HG02840 (cell line): ENCODE data around the gene NHERF1.

ENCODE experiments used
- ATAC-seq: cut with Tn5 transposase; IDR thresholded peaks from one replicate; pipeline ENCODE4 v1.9.1; 2021; ENCODE audit warnings: mild to moderate bottlenecking, moderate library complexity, moderate number of reproducible peaks; ENCODE audit not compliant: unreplicated experiment, low FRiP score

Gene NHERF1

DNA sequence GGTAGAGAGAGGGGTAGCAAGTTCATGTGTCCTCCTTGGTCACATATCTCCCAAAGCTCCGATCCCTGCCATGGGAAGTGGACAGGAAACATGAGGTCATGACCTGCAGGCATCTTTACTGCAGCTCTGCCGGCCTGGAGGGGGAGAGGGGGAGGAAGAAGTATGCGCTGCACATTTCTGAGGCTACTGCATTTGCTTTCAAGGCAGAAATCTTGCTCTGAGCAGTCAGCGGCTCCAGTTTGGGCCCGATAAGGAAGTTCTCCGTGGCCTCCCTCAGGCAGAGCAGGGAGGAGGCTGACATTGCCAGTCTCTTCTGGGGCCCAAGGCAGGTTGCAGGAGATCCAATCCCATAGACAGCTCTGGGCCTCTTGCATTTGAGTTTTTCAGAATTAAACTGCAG lies 1.5 kb upstream of the NHERF1 start:
- no peak for ATAC-seq

DNA sequence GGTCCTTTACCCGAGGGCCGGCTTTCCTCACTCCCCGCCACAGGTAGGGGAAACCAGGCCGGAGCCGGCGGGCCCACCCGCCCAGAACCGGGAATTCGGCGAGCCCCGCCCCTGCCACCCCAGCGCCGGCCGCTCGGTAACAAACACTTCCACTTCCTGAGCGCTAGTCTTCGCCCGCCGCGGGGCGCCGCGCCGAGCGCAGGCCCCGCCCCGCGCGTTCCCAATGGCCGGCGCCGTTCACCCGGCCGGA lies 224 bp upstream of the NHERF1 start:
- ATAC-seq = no peak

DNA sequence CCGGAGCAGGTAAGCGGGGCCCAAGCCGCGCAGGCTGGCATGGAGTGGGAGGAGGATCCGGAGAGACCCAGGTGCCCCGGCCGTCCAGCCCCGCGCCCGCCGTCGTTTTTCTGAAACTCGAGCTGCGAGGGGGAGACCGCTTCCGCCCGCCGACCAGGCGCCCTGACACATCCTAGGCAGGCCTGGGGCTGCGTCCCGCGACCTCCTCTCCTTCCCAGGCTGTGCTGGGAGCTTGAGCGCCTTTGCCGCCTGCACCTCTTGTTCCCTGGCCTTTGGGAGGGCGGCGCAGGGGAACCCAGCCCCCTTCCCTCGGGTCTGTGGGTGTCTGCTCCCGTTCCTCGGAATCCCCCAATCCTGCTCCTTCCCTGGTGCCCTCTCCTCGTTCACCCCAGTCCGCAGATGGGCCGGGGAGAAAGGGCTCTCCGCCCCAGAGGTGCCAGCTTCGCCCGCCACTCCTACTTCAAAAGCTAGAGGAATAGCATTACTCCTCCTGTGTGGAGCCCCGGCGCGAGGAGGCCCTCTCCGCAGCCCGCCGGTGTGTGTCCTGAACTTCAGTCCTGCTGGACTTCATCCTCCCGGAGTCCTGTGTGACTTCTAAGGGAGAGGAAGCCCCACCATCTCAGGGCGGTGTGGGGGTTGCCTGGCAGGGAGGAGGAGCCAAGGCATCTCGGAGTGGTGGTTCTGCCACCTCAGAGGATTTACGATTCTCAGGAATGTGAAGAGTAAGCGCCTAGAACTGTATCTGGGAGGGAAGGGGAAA lies 1.0 kb downstream of the NHERF1 start:
- peak; percentile 13 for ATAC-seq

DNA sequence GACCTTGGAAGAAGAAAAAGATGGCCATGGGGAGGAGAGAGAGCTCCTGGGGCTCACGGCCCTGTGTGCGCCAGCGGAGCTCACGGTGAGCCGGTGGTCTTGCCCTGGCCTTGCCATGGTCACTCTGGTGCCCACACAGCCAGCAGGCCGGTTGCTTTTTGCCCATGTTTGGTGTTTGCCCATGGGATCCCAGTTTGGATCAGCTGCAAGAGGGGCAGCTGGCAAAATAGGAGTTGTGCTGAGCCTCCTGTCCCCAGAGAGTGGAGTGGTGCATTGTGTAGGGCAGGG lies 1.6 kb downstream of the NHERF1 start:
- no peak for ATAC-seq

DNA sequence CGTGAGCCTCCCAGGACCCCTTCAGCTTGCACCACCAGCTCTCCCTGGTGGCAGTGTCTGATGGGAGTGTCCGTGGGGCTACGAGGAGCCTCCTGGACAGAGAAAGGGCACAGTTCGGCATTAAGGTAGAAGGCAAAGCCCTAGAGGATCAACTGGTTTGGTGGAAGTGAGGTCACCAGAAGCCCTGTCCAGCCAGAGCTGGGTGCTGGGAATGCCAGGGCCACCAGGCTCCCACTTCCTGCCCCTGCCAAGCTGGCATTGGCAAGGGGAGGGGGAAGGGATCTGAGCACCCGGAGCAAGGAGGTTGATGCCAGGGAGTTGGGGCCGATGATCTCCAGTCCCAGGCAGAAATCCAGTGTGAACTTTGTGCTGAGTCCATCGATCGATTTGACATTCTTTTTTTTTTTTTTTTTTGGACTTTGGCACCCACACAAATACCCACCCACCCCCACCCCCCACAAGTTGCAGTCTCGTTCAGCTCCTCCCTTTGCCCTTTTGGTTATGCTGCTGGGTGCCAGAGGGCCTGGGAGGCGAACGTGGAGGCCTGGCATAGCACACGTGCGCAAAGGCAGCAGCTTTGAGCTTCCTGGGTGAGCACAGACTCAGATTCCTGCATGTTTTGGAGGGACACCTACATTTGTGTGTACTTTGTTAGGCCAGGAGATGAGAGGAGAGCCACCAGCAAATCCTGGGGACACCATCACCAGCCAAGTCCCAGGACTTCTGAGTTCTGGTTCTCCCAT lies 2.1 kb downstream of the NHERF1 start:
- ATAC-seq = no peak

DNA sequence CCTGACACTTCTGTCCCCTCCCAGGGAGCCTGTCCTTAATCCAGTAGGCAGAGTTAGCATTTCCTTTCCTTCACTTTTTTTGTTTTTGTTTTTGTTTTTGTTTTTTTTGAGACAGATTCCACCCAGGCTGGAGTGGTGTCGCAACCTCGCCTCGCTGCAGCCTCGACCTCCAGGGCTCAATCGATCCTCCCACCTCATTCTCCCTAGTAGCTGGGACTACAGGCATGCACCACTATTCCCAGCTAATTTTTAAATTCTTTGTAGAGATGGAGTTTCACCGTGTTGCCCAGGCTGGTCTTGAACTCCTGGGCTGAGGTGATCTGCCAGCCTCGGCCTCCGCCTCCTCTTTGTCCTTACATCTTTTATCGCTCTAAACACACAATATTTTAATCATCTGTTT lies 4.0 kb downstream of the NHERF1 start:
- ATAC-seq = no peak

DNA sequence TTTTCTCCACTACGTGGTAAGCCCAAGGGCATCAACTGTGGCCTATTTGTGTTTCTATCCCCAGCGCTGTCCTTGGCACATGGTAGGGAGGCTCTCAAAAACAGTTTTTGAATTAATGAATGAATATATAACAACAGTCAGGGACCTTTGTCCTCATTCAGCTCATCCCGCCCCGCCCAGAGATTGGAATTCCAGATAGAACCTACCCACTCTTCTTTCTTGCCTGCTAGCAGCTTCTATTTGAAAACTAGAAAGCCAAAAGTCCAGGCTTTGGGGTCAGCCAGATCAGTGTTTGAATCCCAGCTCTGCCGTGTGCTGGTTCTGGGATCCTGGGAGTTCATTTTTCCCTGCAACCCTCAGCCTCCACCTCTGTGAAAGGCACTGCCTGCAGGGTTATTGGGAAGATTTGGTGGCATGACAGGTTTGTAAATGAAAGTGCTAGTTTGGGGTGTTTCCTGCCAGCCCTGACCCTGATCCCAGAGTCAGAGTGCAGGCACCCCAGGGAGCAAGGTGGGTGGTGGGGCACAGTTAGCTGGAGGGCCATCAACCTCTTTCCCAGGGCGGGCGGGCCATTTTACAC lies 4.5 kb downstream of the NHERF1 start:
- ATAC-seq = no peak

DNA sequence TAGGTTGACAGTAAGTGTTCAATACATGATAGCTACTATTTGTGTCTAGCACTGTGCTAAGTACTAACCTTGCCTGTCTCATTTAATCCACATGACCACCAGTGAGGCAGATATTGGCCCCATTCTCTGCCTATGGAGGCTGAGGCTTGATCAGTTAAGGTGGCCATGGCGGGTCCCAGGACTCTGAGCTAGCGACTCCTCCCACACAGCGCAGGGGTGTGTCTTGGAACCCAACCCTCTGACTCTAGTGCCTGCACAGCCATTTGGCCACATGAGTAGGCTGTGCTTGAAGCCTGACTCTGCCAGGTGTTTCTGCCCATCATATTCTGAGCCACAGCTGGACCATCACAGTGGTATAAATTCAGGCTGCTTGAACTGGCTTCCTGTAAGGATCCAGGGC lies 6.4 kb downstream of the NHERF1 start:
- ATAC-seq = no peak

DNA sequence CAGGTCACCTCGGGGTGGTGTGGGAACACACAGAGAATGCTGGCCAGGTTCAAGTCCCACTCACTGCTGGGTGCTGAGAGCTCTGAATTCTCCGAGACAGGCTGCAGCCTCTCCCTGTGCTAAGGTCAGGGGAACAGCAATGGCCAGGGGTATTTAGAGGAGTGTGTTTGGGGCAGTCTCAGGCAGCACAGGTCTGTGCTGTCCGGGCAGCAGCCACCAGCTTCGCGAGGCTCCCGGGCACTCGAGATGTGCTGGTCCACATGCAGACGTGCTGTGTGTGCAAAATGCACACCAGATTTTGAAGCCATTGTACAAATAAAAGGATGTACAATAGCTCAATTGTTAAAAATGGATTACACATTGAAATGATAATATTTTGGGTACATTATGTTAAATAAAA lies 7.1 kb downstream of the NHERF1 start:
- ATAC-seq = no peak

DNA sequence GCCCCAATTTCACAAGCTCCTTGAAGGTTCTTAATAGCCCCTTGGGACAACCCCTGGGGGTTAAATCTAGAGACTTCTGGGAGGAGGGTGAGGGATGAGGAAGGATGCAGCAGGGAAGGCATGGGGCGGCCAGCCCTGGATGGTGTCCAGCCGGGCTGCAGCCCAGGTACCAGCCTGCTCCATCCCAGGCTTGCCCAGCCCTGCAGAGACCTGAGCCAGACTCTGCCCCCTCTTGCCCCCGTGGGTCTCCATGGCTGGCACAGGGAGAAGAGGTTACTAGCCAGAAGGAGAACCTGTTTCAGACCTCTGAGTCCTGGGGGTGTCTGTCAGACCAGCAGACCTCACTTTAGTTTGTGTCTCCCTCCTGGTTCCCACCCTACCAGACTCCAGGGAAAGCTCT lies 8.5 kb downstream of the NHERF1 start:
- ATAC-seq = no peak

DNA sequence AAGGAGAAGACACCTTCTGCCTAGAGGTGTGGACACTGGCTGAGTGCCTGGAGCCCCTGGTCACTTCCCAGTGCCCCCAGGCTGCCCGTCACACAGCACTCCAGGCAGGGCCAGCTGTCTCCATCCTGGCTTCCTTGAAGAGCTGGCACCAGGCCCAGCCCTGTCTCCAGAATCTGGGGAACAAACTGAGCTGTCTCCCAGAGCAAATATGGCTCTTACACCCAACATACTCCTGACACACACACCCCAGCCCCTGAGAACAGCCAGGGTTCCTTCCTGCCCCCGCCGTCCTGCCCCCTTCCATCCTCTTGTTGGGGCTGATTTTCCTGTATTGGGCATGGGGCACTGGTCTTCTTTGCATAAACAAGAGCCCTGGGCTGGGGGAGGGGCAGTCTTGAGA lies 9.1 kb downstream of the NHERF1 start:
- no peak for ATAC-seq

DNA sequence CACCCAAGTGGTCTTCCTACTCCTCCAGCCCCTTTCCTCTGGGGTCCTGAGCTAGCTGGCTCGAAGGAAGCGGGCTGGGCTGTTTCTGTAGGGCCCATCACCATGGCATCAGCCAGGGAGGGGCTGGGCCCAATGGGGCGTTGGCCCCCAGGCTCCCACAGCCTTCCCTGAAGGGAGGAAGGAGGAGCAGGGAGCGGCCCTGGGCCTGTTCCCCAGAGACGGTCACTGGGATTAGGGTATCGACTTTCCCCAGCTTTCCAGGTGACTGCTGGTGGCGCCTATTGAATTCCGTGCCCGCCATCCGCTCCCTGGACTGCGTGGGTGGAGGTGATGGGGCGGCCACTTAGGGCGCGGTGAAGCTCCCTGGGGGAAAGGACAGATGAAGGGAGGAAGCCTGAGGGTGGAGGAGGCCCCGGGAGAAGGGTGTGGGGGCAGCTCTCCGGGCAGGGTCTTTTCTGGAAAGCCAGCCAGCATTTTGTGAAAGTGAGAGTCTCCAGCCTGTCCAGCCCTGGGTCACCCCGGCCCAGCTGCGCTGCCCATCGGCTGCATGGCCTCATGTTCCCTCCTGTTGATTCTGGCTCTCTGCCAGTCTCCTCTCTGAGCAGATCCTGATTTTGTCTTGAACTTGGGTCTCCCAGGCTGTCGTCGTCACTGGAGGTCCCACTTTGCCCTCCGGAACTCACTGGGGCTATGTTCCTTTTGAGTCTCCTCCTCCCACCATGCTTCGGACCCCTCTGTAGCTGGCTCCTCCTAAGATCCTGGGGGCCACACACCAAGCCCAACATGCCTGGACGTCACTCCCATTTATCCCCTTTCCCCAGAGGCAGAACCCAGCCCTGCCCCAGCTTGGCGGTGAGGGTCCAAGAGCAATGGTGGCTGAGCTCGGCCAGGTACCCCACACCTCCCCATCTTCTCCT lies 9.8 kb downstream of the NHERF1 start:
- no peak for ATAC-seq

DNA sequence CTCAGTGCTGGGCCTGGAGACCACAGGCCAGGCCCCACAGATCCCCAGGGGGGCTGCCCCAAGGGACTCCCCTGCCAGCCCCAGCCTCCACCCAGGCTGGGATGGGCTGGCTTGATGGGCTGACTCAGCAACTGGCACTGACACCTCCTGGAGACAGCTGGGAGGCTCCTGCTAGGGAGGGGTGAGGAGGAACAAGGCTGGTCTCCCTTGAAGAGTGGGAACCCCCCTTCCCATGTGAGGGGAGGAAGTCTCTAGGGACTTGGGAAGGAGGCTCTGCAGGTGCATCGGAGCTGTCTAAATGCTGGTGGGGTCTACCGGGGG lies 10.4 kb downstream of the NHERF1 start:
- ATAC-seq = no peak

DNA sequence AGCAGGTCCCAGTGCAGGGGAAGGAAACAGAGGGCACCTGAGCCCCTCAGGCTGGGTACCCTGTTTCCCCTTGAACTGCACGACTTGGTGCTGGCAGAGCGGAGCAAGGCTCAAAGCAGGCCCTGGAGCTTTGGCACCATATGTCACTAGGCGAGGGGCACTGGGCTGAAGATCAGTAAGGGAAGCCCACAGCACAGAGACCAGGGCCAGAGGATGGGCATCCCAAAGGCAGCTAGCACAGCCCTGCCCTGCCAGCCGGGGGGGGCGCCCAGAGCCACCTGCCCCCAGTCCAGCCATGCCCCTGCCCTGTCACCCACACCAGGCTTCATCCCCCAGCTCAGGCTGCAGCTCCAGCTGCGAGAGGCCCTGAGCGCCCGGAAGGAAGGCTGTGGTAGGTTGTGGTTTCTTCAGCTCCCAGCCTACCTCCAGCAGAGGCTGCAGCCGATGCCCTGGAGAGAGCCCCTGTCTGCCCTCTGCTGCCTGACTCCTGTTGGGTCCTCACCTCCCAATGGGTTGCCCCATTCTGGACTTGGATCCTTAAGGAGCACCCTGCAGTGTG lies 10.9 kb downstream of the NHERF1 start:
- no peak for ATAC-seq

DNA sequence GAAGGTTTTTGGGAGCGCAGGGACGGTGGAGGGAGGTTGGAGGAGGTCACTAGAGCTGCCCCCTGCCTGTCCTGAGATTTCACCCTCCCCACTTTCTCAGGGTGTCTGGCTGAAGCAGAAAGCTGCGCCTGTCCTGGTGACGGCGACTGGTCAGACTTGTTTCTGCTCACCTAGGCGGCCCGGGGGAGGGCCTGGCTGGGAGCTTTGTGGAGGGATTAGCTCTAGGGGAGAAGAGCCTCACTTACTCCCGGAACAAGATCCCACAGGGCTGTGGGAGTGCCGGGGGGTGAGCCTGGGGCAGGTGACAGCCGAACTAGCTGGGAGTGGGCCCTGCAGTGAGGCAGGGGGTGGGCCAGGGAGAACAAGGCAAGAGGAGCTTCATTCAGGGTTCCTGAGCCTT lies 11.5 kb downstream of the NHERF1 start:
- no peak for ATAC-seq

DNA sequence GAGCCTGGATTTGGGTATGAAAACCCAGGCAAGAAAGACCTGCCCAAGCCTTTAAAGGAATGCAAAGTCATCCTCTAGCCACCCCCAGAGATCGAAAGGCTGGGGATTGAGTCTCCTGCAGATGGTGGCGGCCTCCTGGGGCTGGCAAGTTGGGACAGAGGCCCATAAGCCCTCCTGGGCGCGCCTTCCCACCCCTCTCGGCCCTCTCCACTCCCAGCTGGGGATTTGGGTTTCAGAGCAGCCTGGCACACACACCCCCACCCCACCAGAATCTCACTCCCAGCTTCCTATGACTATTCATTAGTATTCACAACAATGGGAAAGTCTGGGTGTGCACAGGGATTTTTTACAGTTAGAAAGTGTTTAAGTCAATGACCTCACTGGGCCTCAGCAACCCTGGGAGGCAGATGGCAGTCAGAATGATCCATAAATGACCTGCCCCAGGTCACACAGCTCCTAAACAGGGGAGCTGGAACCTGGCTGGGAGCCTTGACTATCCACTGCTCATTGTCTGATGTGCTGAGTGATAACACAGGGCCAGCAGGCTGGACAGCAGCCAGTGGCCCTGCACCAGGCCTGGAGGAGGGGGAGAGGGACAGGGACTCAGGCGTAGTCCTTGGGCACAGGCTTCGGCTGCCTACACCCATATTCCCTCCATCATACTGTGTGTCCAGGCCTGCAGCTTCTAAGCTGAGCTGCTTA lies 12.1 kb downstream of the NHERF1 start:
- ATAC-seq = no peak

DNA sequence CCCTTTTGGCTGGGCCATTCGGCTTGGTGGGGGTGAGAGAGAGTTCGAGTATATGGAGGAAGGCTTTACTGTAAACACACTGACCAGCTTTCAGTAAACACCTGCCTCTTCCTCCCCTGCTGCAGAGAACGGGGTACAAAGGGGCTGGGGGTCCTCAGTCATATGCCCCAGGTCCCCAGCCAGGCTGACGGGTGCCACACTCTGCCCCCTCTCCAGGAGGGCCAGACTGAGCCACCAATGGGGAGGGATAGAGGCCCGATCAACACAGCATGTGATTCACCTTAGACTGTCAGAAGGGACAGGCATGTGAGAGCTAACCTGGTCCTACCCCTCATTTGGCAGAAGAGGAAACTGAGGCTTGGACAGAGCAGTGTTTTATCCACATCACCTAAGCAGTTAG lies 13.0 kb downstream of the NHERF1 start:
- ATAC-seq = no peak

DNA sequence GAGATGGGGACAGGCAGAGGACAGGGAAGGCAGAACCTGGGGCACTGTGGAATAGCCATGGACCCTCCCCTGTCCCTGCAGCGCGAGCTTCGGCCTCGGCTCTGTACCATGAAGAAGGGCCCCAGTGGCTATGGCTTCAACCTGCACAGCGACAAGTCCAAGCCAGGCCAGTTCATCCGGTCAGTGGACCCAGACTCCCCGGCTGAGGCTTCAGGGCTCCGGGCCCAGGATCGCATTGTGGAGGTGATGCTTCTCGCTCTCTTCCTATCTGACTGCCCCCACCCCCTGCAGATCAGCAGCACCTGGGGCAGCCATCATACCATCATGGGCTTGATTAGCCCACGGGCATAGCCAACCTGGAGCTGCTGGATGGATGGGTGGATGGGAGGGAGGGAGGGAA lies 13.5 kb downstream of the NHERF1 start:
- no peak for ATAC-seq

DNA sequence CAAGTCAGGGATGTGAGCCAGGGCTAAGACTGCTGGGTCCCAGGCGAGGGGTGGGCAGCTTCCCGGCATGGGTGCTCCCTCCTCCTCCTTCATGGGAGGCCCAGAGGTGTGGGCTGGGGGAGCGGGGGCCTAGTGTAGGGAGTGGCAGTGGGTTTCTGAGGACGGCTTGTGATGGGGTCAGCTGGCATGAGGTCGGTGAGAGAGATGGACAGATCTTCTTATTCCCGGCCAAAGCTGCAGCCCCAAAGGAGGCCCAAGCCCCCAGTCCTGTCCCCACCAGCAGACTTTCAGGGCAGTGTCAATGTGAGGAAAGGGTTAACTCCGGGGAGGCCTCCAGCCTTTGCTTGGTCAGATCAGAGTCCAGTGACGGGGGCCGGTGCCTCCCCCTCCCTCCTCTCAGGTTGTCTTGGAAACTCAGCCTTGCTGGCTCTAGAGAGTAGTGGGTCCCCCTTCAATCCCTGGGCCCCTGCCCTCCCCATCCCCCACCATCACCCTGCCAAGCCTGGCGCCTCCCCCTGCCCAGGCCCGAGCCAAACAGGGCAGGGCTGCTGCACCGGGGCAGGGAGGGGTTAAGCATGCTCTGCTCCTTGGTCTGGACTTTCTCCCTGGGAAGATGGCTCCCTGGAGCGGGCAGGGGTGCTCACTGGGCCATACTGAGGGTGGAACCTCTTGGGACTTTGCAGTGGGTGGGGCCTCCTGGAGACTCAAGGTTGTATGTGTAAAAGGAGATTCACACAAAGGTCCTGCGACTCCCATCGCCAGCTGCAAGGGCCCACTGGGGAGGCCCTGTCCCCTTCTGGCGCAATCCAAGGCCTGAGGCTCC lies 15.3 kb downstream of the NHERF1 start:
- no peak for ATAC-seq
